Stimulated activated CD8-positive, alpha-beta memory T cell treated with anti-CD3 and anti-CD28 coated beads, Interleukin-4, amount 100 ng/mL, for 48 hours (primary cell): ENCODE measurements around the gene ANKRD1.

Experiments
- DNase-seq: peaks from one replicate; pipeline ENCODE4 v3.0.0-alpha.2; 2020

Gene ANKRD1

GRCh38 chr10:90935581-90936275 lies 14.8 kb upstream of the ANKRD1 start:
- no peak for DNase-seq

- DNase-seq = no peak
Measured at GRCh38 chr10:90930971-90931871, 10.3 kb upstream of the ANKRD1 start.

- DNase-seq = no peak
Measured at GRCh38 chr10:90930070-90930837, 9.4 kb upstream of the ANKRD1 start.

GRCh38 chr10:90929179-90929578 lies 8.3 kb upstream of the ANKRD1 start:
- no peak for DNase-seq

GRCh38 chr10:90927293-90927692 lies 6.4 kb upstream of the ANKRD1 start:
- DNase-seq = no peak

- no peak for DNase-seq
Measured at GRCh38 chr10:90925079-90926029, 4.5 kb upstream of the ANKRD1 start.

- DNase-seq = no peak
Measured at GRCh38 chr10:90924552-90924951, 3.7 kb upstream of the ANKRD1 start.

- no peak for DNase-seq
Measured at GRCh38 chr10:90923111-90923731, 2.3 kb upstream of the ANKRD1 start.

- no peak for DNase-seq
Measured at GRCh38 chr10:90921906-90922305, 1.0 kb upstream of the ANKRD1 start.

- no peak for DNase-seq
Measured at GRCh38 chr10:90919683-90920574, 958 bp downstream of the ANKRD1 start.

- no peak for DNase-seq
Measured at GRCh38 chr10:90917968-90918318, 2.9 kb downstream of the ANKRD1 start.

GRCh38 chr10:90917238-90917967 lies 3.5 kb downstream of the ANKRD1 start:
- no peak for DNase-seq

- no peak for DNase-seq
Measured at GRCh38 chr10:90916392-90917237, 4.3 kb downstream of the ANKRD1 start.

- no peak for DNase-seq
Measured at GRCh38 chr10:90915766-90916075, 5.2 kb downstream of the ANKRD1 start.

GRCh38 chr10:90914992-90915765 lies 5.7 kb downstream of the ANKRD1 start:
- no peak for DNase-seq

- no peak for DNase-seq
Measured at GRCh38 chr10:90913774-90914420, 7.0 kb downstream of the ANKRD1 start.

GRCh38 chr10:90912854-90913479 lies 7.9 kb downstream of the ANKRD1 start:
- DNase-seq = no peak
